Panc1 (cell line): ENCODE data around the gene ACTA2. TPM values are rescaled to one million over a fixed set of nuclear protein-coding genes. Genes with fewer than 3 reads are reported as not detected.
A peak's percentile ranks its signal among the peaks of the same experiment; 100 is the strongest.

ENCODE experiments used
- ATAC-seq: fragments of 200-7000 bp; cut with Tn5 transposase; 2 replicates; pipeline ENCODE4 v1.9.1; 2020; ENCODE audit warnings: mild to moderate bottlenecking, moderate library complexity
- BruUV-seq: library from RNA; stranded (reverse); fragments of 400-500 nt; replicated peaks from 2 replicates; lab custom pipeline; 2021; lab: Mats Ljungman, UMichigan
- CTCF ChIA-PET: fragments of 300-600 bp; sonication (Branson Sonifier 250); formaldehyde crosslinking; loops from one replicate; lab custom pipeline; 2022; ENCODE audit warnings: antibody characterized with exemption; lab: Charles Lee
- POLR2A ChIA-PET: fragments of 300-600 bp; sonication (Branson Sonifier 250); formaldehyde crosslinking; loops from one replicate; lab custom pipeline; 2022; ENCODE audit warnings: antibody characterized with exemption; lab: Charles Lee
- DNase-seq: peaks from one replicate; pipeline ENCODE4 v3.0.0-alpha.2; 2010; ENCODE audit warnings: low read depth, low spot score
- H3K27ac ChIP-seq: 2 replicates; pipeline ENCODE4 v1.5.1; 2011; ENCODE audit warnings: mild to moderate bottlenecking, low read length, inconsistent platforms
- H3K27me3 ChIP-seq: fragments of 200-500 bp; sonication (Bioruptor generic); 2 replicates; pipeline ENCODE4 v1.6.0; 2014; ENCODE audit warnings: low read length, inconsistent platforms; ENCODE audit not compliant: control insufficient read depth, insufficient read depth
- H3K36me3 ChIP-seq: fragments of 200-500 bp; sonication (Bioruptor generic); 2 replicates; pipeline ENCODE4 v1.5.1; 2014; ENCODE audit warnings: inconsistent platforms, mild to moderate bottlenecking, low read length, moderate library complexity; ENCODE audit not compliant: control insufficient read depth, insufficient read depth
- H3K4me1 ChIP-seq: 2 replicates; pipeline ENCODE4 v1.5.1; 2011; ENCODE audit warnings: inconsistent platforms, mild to moderate bottlenecking, low read length, moderate library complexity; ENCODE audit not compliant: control insufficient read depth, insufficient read depth
- H3K4me3 ChIP-seq, 2 experiments: 2 replicates each; pipeline ENCODE4 v1.5.1; 2011 to 2012; ENCODE audit warnings: low read depth in 2 of 2, low read length in 2 of 2, mild to moderate bottlenecking in 2 of 2, inconsistent platforms in 1 of 2, moderate library complexity in 1 of 2
- H3K9me3 ChIP-seq: fragments of 200-500 bp; sonication (Bioruptor generic); 2 replicates; pipeline ENCODE4 v1.5.1; 2014; ENCODE audit warnings: low read depth, mild to moderate bottlenecking, inconsistent platforms, low read length, moderate library complexity; ENCODE audit not compliant: control insufficient read depth, insufficient read depth
- POLR2AphosphoS5 ChIP-seq: IDR thresholded peaks from 2 replicates; pipeline ENCODE4 v1.6.1; 2012; ENCODE audit warnings: mild to moderate bottlenecking, low read depth, low read length, moderate library complexity
- SIN3A ChIP-seq: IDR thresholded peaks from 2 replicates; pipeline ENCODE4 v1.6.1; 2012; ENCODE audit warnings: low read depth, mild to moderate bottlenecking, low read length, moderate library complexity, borderline replicate concordance; ENCODE audit not compliant: insufficient read depth
- TCF7L2 ChIP-seq: IDR thresholded peaks from 2 replicates; pipeline ENCODE4 v1.6.1; 2011; ENCODE audit warnings: mild to moderate bottlenecking, low read depth, low read length, inconsistent platforms
- in situ Hi-C: cut with HindIII; loops from 2 replicates; pipeline ENCODE4 v1.10.0; 2016; ENCODE audit warnings: low sequenced_read_pairs, low pct_unique_long_range_greater_than_20kb
- intact Hi-C: fragments of 100-400 bp; cut with micrococcal nuclease; formaldehyde crosslinking; loops from one replicate; pipeline ENCODE4 v1.10.0; 2022; ENCODE audit not compliant: unreplicated experiment
- total RNA-seq: library from RNA; stranded (reverse); gene quantifications from one replicate; pipeline ENCODE4 v1.2.1, GENCODE V29; 2021; ENCODE audit not compliant: unreplicated experiment
- TF ChIP-seq, protein P1 (sequence below): fragments of 450-650 bp; IDR thresholded peaks from 2 replicates; pipeline ENCODE4 v1.5.1; 2017; ENCODE audit warnings: mild to moderate bottlenecking
- TF ChIP-seq, protein P2 (sequence below), 2 experiments: IDR thresholded peaks; 2 replicates each; pipeline ENCODE4 v1.6.1; 2011 to 2012; ENCODE audit warnings: low read depth in 2 of 2, control low read depth in 1 of 2, low read length in 1 of 2, mild to moderate bottlenecking in 1 of 2, moderate library complexity in 1 of 2; ENCODE audit not compliant: insufficient read depth in 1 of 2

The ACTA2 gene
- total RNA-seq, 1 experiment from 2014 or later, result 4.7 TPM

DNA sequence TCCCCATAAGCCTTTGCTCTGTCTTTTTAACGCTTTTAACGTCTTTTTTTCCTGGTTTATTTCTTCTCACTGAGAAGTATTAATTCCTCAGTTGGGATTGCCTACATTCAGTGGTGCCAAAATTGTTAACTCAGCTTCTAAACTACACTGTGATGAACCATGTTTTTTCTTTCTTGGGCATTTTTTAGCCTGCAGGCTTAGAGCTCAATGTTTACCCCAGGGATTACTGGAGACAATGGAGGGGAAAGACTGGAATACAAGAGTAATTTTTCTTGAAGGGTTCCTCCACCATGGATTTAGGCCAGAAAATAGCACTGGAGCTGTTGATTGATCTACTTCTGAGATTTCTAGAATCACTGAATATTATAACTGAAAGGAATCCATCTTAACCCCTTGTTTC is 52.7 kb downstream of the ACTA2 start:
- H3K9me3 ChIP-seq, result no peaks in the 10 kb centered on the region
- peak overlapping the region; percentile 46; the same call in 1 of the 2 replicates for H3K27ac ChIP-seq
- ChIA-PET POLR2A (no interaction called here), CTCF (no interaction called here)
- in situ Hi-C loops (no loop called here), intact Hi-C loops (loop anchor here (1.0 kb wide), 1 partner anchor 36 kb away; no protein-coding TSS in a partner anchor)
- peaks cover 49% of the 10 kb centered on the region for H3K4me1 ChIP-seq
- DNase-seq, result no peak
- no TSS peak for BruUV-seq
- no peak overlapping the region for H3K4me3 ChIP-seq
- no peaks in the 10 kb centered on the region for H3K27me3 ChIP-seq
- no peak for TF ChIP-seq POLR2AphosphoS5
- H3K36me3 ChIP-seq, result peaks cover 16% of the 10 kb centered on the region
- ATAC-seq, result no peak

DNA sequence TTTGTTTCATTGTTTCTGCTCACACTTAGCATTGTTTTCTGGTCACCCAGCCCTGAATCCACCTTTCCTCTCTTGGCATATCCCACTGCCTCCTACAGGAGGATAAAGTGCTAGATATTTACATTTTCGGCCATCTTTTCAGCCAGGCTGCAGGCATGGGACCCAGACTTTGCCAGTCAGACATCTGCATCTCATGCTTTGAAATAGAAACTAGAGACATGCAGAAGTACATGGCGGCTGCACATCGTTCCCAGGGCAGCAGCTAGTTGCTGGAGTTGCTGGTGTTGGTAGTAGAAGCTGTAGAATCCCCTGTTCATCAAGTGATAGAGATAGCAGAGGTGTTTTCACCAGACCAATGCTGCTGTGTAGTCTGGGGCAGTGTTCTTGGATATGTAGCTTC is 53.8 kb downstream of the ACTA2 start:
- TF ChIP-seq TCF7L2, result no peak
- TF ChIP-seq POLR2AphosphoS5, result no peak
- TF ChIP-seq, protein P1, sequence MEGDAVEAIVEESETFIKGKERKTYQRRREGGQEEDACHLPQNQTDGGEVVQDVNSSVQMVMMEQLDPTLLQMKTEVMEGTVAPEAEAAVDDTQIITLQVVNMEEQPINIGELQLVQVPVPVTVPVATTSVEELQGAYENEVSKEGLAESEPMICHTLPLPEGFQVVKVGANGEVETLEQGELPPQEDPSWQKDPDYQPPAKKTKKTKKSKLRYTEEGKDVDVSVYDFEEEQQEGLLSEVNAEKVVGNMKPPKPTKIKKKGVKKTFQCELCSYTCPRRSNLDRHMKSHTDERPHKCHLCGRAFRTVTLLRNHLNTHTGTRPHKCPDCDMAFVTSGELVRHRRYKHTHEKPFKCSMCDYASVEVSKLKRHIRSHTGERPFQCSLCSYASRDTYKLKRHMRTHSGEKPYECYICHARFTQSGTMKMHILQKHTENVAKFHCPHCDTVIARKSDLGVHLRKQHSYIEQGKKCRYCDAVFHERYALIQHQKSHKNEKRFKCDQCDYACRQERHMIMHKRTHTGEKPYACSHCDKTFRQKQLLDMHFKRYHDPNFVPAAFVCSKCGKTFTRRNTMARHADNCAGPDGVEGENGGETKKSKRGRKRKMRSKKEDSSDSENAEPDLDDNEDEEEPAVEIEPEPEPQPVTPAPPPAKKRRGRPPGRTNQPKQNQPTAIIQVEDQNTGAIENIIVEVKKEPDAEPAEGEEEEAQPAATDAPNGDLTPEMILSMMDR, result no peak
- TF ChIP-seq, protein P2, sequence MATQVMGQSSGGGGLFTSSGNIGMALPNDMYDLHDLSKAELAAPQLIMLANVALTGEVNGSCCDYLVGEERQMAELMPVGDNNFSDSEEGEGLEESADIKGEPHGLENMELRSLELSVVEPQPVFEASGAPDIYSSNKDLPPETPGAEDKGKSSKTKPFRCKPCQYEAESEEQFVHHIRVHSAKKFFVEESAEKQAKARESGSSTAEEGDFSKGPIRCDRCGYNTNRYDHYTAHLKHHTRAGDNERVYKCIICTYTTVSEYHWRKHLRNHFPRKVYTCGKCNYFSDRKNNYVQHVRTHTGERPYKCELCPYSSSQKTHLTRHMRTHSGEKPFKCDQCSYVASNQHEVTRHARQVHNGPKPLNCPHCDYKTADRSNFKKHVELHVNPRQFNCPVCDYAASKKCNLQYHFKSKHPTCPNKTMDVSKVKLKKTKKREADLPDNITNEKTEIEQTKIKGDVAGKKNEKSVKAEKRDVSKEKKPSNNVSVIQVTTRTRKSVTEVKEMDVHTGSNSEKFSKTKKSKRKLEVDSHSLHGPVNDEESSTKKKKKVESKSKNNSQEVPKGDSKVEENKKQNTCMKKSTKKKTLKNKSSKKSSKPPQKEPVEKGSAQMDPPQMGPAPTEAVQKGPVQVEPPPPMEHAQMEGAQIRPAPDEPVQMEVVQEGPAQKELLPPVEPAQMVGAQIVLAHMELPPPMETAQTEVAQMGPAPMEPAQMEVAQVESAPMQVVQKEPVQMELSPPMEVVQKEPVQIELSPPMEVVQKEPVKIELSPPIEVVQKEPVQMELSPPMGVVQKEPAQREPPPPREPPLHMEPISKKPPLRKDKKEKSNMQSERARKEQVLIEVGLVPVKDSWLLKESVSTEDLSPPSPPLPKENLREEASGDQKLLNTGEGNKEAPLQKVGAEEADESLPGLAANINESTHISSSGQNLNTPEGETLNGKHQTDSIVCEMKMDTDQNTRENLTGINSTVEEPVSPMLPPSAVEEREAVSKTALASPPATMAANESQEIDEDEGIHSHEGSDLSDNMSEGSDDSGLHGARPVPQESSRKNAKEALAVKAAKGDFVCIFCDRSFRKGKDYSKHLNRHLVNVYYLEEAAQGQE (IDR thresholded peaks at IDR 0.05; ENCODE audit: insufficient read depth in 1 of 2, low read depth in 2 of 2, low read length in 1 of 2), result no peak
- TF ChIP-seq SIN3A, result no peak
- ATAC-seq (no peak), DNase-seq (no peak)
- Histone ChIP-seq H3K27me3 (no peaks in the 10 kb centered on the region), H3K4me1 (peaks cover 57% of the 10 kb centered on the region), H3K36me3 (peaks cover 12% of the 10 kb centered on the region; the same call in 1 of the 2 replicates), H3K9me3 (no peaks in the 10 kb centered on the region), H3K27ac (peak overlapping the region; percentile 83), H3K4me3 (no peak overlapping the region)
- CTCF ChIA-PET, result no interaction called here
- POLR2A ChIA-PET, result no interaction called here
- in situ Hi-C loops, result no loop called here
- BruUV-seq, result no TSS peak
- intact Hi-C loops, result loop anchor here (1.0 kb wide), 1 partner anchor 34 kb away; no protein-coding TSS in a partner anchor

DNA sequence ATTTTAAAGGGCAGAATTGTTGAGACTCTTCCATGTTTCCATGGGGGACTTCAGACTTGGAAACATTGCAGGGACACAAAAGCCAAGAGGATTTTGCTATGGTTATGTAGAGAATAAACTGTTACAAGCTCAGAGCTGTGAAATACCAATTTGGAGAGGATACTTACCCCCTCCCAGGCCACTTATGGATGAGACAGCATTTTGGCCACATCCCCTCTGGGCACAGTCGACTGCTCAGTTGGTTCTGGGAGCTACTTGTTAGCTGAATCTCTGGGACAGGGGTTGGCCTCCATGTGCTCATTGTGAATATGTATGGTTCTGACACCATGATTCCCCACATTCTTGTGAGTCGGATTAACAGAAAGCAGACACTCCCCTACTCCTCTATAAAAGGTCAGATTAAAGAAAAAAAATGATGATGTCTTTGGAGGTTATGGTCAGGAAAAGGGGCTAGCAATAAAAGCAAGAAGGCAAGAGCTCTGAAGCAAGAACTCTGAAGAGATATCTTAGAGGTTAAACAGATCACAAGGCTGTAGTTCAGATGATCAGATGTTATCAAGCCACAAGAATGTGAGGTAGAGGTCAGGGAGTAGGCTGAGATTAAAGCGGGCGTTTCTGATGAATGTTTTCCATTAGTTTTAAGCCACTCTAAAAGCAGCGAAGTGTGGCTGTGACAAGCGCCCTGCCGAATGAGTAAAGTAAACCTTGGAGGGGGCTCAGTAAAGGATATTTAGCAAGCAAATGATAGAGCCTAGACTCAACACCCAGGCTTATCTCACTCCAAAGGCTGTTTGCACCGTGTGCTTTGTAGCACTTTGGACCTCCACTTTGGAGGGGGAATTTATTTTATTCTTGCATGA is 55.3 kb downstream of the ACTA2 start:
- TF ChIP-seq SIN3A (no peak), POLR2AphosphoS5 (no peak), TCF7L2 (peak; percentile 96)
- TF ChIP-seq, protein P2 (IDR thresholded peaks at IDR 0.05; ENCODE audit: insufficient read depth in 1 of 2, low read depth in 2 of 2, low read length in 1 of 2), result no peak
- TF ChIP-seq, protein P1, result no peak
- H3K27ac ChIP-seq, result peak overlapping the region; percentile 83
- H3K4me1 ChIP-seq, result peaks cover 66% of the 10 kb centered on the region
- H3K27me3 ChIP-seq, result no peaks in the 10 kb centered on the region
- H3K36me3 ChIP-seq, result peaks cover 6% of the 10 kb centered on the region; the same call in 1 of the 2 replicates
- intact Hi-C loops (no loop called here), in situ Hi-C loops (no loop called here)
- no peaks in the 10 kb centered on the region for H3K9me3 ChIP-seq
- no TSS peak for BruUV-seq
- DNase-seq (no peak), ATAC-seq (peak; percentile 85)
- H3K4me3 ChIP-seq, result peak overlapping the region in 1 of 2 experiments; percentile 17; a peak in 2 of 4 replicates
- POLR2A ChIA-PET, result no interaction called here
- CTCF ChIA-PET, result no interaction called here
